ENCODE measurements around the gene PEMT. TPM values are rescaled to one million over a fixed set of nuclear protein-coding genes. Genes with fewer than 3 reads are reported as not detected.
"Not testable (repeated sequence)": the region's sequence is repeated elsewhere in the genome, so short reads cannot be mapped to it uniquely, and the experiment has no call there.

The PEMT gene
- total RNA-seq, 1 experiment from 2014 or later = 39.8 TPM

DNA sequence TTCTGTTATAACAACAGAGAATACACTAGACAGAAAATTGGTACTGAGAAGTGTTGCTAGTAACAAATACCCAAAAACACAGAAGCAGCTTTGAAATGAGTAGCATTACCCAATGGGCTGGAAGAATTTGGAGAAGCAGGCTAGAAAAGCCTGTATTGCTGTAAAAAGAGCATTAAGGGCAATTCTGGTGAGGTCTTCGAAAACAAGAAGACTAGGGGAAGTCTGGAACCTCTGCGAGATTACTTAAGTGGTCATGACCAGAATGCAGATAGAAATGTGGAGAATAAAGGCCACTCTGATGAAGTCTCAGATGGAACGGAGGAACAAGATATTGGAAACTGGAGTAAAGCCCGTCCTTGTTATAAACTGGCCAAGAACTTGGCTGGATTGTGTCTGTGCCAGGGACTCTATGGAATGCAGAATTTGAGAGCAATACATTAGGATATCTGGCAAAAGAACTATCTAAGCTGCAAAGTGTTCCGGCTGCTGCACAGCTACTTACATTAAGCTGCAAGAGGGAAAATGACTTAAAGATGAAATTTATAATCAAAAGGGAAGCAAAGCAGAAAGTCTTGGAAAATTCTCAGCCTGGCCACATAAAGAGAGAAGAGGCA lies 44.9 kb upstream of the PEMT start:
- no TSS peak for BruUV-seq (replicated peaks)
- TF ChIP-seq EZH2 (IDR thresholded peaks at IDR 0.05; ENCODE audit: borderline replicate concordance, low read depth, low read length, poor library complexity, severe bottlenecking) = no peak
- TF ChIP-seq, protein P1, sequence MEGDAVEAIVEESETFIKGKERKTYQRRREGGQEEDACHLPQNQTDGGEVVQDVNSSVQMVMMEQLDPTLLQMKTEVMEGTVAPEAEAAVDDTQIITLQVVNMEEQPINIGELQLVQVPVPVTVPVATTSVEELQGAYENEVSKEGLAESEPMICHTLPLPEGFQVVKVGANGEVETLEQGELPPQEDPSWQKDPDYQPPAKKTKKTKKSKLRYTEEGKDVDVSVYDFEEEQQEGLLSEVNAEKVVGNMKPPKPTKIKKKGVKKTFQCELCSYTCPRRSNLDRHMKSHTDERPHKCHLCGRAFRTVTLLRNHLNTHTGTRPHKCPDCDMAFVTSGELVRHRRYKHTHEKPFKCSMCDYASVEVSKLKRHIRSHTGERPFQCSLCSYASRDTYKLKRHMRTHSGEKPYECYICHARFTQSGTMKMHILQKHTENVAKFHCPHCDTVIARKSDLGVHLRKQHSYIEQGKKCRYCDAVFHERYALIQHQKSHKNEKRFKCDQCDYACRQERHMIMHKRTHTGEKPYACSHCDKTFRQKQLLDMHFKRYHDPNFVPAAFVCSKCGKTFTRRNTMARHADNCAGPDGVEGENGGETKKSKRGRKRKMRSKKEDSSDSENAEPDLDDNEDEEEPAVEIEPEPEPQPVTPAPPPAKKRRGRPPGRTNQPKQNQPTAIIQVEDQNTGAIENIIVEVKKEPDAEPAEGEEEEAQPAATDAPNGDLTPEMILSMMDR (conservative IDR thresholded peaks at IDR 0.05; ENCODE audit: low read depth, low read length) = no peak
- no peaks in the 10 kb centered on the region for H3K27me3 ChIP-seq (replicated peaks; ENCODE audit: insufficient read depth, low read depth, low read length, poor library complexity)
- H3K27ac ChIP-seq (ENCODE audit: low read depth, low read length, poor library complexity, severe bottlenecking) = no peak overlapping the region
- H3K4me3 ChIP-seq (ENCODE audit: low read depth, low read length, poor library complexity, severe bottlenecking) = no peak overlapping the region
- ChIA-PET POLR2A (ENCODE audit: low non-redundant PET) (interaction anchor here (0.7 kb wide), 1 partner anchor 179 kb away, joined by 21 read pairs; no protein-coding TSS in a partner anchor), CTCF (no interaction called here)
- H3K9me3 ChIP-seq (ENCODE audit: low read depth, low read length, poor library complexity, severe bottlenecking) = no peaks in the 10 kb centered on the region
- no peaks in the 10 kb centered on the region for H3K4me1 ChIP-seq (ENCODE audit: insufficient read depth, low read length, poor library complexity, severe bottlenecking)
- intact Hi-C loops (cut with micrococcal nuclease; ENCODE audit: unreplicated experiment) = no loop called here
- DNase-seq (ENCODE audit: low spot score) = no peak
- H3K36me3 ChIP-seq (ENCODE audit: insufficient read depth, low read length, poor library complexity, severe bottlenecking) = no peaks in the 10 kb centered on the region

DNA sequence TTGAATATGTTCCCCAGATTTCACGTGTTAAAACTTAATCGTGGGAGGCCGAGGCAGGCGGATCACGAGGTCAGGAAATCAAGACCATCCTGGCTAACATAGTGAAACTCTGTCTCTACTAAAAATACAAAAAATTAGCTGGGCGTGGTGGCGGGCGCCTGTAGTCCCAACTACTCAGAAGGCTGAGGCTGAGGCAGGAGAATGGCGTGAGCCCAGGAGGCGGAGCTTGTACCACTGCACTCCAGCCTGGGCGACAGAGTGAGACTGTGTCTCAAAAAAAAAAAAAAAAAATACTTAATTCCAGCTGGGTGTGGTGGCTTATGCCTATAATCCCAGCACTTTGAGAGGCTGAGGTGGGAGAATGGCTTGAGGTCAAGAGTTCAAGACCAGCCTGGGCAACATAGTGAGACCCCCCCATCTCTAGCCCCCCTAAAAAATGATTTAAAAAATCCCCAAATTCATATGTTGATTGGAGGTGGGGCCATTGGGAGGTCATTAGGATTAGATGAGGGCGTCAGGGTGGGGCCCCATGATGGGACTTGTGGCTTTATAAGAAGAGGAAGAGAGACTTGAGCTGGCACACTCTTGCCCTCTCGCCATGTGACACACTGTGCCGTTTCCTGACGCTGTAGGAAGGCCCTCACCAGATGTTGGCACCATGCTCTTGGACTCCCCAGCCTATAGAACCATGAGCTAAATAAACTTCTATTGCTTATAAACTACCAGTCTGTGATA lies 44.2 kb upstream of the PEMT start:
- DNase-seq (ENCODE audit: low spot score); intact Hi-C loops (cut with micrococcal nuclease; ENCODE audit: unreplicated experiment); H3K9me3 ChIP-seq (ENCODE audit: low read depth, low read length, poor library complexity, severe bottlenecking); H3K4me1 ChIP-seq (ENCODE audit: insufficient read depth, low read length, poor library complexity, severe bottlenecking); H3K36me3 ChIP-seq (ENCODE audit: insufficient read depth, low read length, poor library complexity, severe bottlenecking); CTCF ChIA-PET; BruUV-seq (replicated peaks); H3K27ac ChIP-seq (ENCODE audit: low read depth, low read length, poor library complexity, severe bottlenecking); H3K4me3 ChIP-seq (ENCODE audit: low read depth, low read length, poor library complexity, severe bottlenecking); H3K27me3 ChIP-seq (replicated peaks; ENCODE audit: insufficient read depth, low read depth, low read length, poor library complexity): not testable (repeated sequence)
- POLR2A ChIA-PET (ENCODE audit: low non-redundant PET) = interaction anchor here (0.7 kb wide), 1 partner anchor 178 kb away, joined by 21 read pairs; no protein-coding TSS in a partner anchor

GRCh38 chr17:17635126-17635525 lies 43.6 kb upstream of the PEMT start:
- Histone ChIP-seq H3K27me3 (replicated peaks; ENCODE audit: insufficient read depth, low read depth, low read length, poor library complexity) (no peaks in the 10 kb centered on the region), H3K4me1 (ENCODE audit: insufficient read depth, low read length, poor library complexity, severe bottlenecking) (no peaks in the 10 kb centered on the region), H3K4me3 (ENCODE audit: low read depth, low read length, poor library complexity, severe bottlenecking) (no peak overlapping the region), H3K9me3 (ENCODE audit: low read depth, low read length, poor library complexity, severe bottlenecking) (no peaks in the 10 kb centered on the region), H3K27ac (ENCODE audit: low read depth, low read length, poor library complexity, severe bottlenecking) (no peak overlapping the region), H3K36me3 (ENCODE audit: insufficient read depth, low read length, poor library complexity, severe bottlenecking) (no peaks in the 10 kb centered on the region)
- CTCF ChIA-PET = no interaction called here
- no peak for TF ChIP-seq EZH2 (IDR thresholded peaks at IDR 0.05; ENCODE audit: borderline replicate concordance, low read depth, low read length, poor library complexity, severe bottlenecking)
- TF ChIP-seq, protein P1 (conservative IDR thresholded peaks at IDR 0.05; ENCODE audit: low read depth, low read length) = no peak
- DNase-seq (ENCODE audit: low spot score) = no peak
- no TSS peak for BruUV-seq (replicated peaks)
- intact Hi-C loops (cut with micrococcal nuclease; ENCODE audit: unreplicated experiment) = no loop called here
- POLR2A ChIA-PET (ENCODE audit: low non-redundant PET) = no interaction called here

Data from A673 (cell line).